ENCODE data around the gene XIAP.
"Not testable (repeated sequence)": the region's sequence is repeated elsewhere in the genome, so short reads cannot be mapped to it uniquely, and the experiment has no call there.

XIAP gene

GRCh38 chrX:123849096-123849495 is 10.8 kb upstream of the XIAP start:
- H3K9me3 ChIP-seq (ENCODE audit: insufficient read depth, low read depth, low read length) = no peaks in the 10 kb centered on the region
- H3K9me2 ChIP-seq (replicated peaks; ENCODE audit: low read depth, low read length) = no peaks in the 10 kb centered on the region
- no peak for TF ChIP-seq CTCF (conservative IDR thresholded peaks at IDR 0.05; ENCODE audit: low read length)
- no peak for TF ChIP-seq EZH2phosphoT487 (IDR thresholded peaks at IDR 0.05; ENCODE audit: borderline replicate concordance)
- H3K4me3 ChIP-seq (ENCODE audit: low read length, poor library complexity, severe bottlenecking) = no peak overlapping the region
- H4K20me1 ChIP-seq (ENCODE audit: insufficient read depth, low read length, poor library complexity, severe bottlenecking) = no peaks in the 10 kb centered on the region
- H3K79me2 ChIP-seq (ENCODE audit: insufficient read depth, low read length) = no peaks in the 10 kb centered on the region
- H3K4me2 ChIP-seq (ENCODE audit: low read depth, low read length, poor library complexity, severe bottlenecking) = no peak overlapping the region
- no peaks in the 10 kb centered on the region for H3F3A ChIP-seq (ENCODE audit: low read depth)
- no peaks in the 10 kb centered on the region for H3K27me3 ChIP-seq (ENCODE audit: insufficient read depth, low read length, poor library complexity, severe bottlenecking)
- H3K9ac ChIP-seq (ENCODE audit: low read depth, low read length, poor library complexity, severe bottlenecking) = no peak overlapping the region
- no peak overlapping the region for H2AFZ ChIP-seq (ENCODE audit: low read length)
- no peaks in the 10 kb centered on the region for H3K4me1 ChIP-seq (ENCODE audit: insufficient read depth, low read length, poor library complexity, severe bottlenecking)
- no peaks in the 10 kb centered on the region for H3K36me3 ChIP-seq (ENCODE audit: insufficient read depth, low read length)

- not testable (repeated sequence) for H3K4me1 ChIP-seq (ENCODE audit: insufficient read depth, low read length, poor library complexity, severe bottlenecking); H3K9me2 ChIP-seq (replicated peaks; ENCODE audit: low read depth, low read length); H3K4me3 ChIP-seq (ENCODE audit: low read length, poor library complexity, severe bottlenecking); H3F3A ChIP-seq (ENCODE audit: low read depth); H3K79me2 ChIP-seq (ENCODE audit: insufficient read depth, low read length); H3K9ac ChIP-seq (ENCODE audit: low read depth, low read length, poor library complexity, severe bottlenecking); H2AFZ ChIP-seq (ENCODE audit: low read length); H3K27me3 ChIP-seq (ENCODE audit: insufficient read depth, low read length, poor library complexity, severe bottlenecking); H3K4me2 ChIP-seq (ENCODE audit: low read depth, low read length, poor library complexity, severe bottlenecking); H3K9me3 ChIP-seq (ENCODE audit: insufficient read depth, low read depth, low read length); H3K36me3 ChIP-seq (ENCODE audit: insufficient read depth, low read length); H4K20me1 ChIP-seq (ENCODE audit: insufficient read depth, low read length, poor library complexity, severe bottlenecking)
These were observed 9.9 kb upstream of the XIAP start for GRCh38 chrX:123849906-123850305.

- Histone ChIP-seq H3K9me2 (replicated peaks; ENCODE audit: low read depth, low read length) (no peaks in the 10 kb centered on the region), H3K27me3 (ENCODE audit: insufficient read depth, low read length, poor library complexity, severe bottlenecking) (no peaks in the 10 kb centered on the region), H3K4me3 (ENCODE audit: low read length, poor library complexity, severe bottlenecking) (no peak overlapping the region), H3K9ac (ENCODE audit: low read depth, low read length, poor library complexity, severe bottlenecking) (no peak overlapping the region), H3K4me1 (ENCODE audit: insufficient read depth, low read length, poor library complexity, severe bottlenecking) (no peaks in the 10 kb centered on the region), H3F3A (ENCODE audit: low read depth) (no peaks in the 10 kb centered on the region), H3K36me3 (ENCODE audit: insufficient read depth, low read length) (no peaks in the 10 kb centered on the region), H4K20me1 (ENCODE audit: insufficient read depth, low read length, poor library complexity, severe bottlenecking) (no peaks in the 10 kb centered on the region), H2AFZ (ENCODE audit: low read length) (no peak overlapping the region), H3K9me3 (ENCODE audit: insufficient read depth, low read depth, low read length) (no peaks in the 10 kb centered on the region), H3K4me2 (ENCODE audit: low read depth, low read length, poor library complexity, severe bottlenecking) (no peak overlapping the region), H3K79me2 (ENCODE audit: insufficient read depth, low read length) (no peaks in the 10 kb centered on the region)
- TF ChIP-seq CTCF (conservative IDR thresholded peaks at IDR 0.05; ENCODE audit: low read length) (no peak), EZH2phosphoT487 (IDR thresholded peaks at IDR 0.05; ENCODE audit: borderline replicate concordance) (no peak)
These were observed 8.8 kb upstream of the XIAP start for GRCh38 chrX:123851079-123851478.

- Histone ChIP-seq H3K9ac (ENCODE audit: low read depth, low read length, poor library complexity, severe bottlenecking) (no peak overlapping the region), H3F3A (ENCODE audit: low read depth) (no peaks in the 10 kb centered on the region), H3K4me2 (ENCODE audit: low read depth, low read length, poor library complexity, severe bottlenecking) (no peak overlapping the region), H3K9me2 (replicated peaks; ENCODE audit: low read depth, low read length) (no peaks in the 10 kb centered on the region), H3K79me2 (ENCODE audit: insufficient read depth, low read length) (no peaks in the 10 kb centered on the region), H3K9me3 (ENCODE audit: insufficient read depth, low read depth, low read length) (no peaks in the 10 kb centered on the region), H4K20me1 (ENCODE audit: insufficient read depth, low read length, poor library complexity, severe bottlenecking) (no peaks in the 10 kb centered on the region), H3K4me3 (ENCODE audit: low read length, poor library complexity, severe bottlenecking) (no peak overlapping the region), H3K4me1 (ENCODE audit: insufficient read depth, low read length, poor library complexity, severe bottlenecking) (peaks cover 2% of the 10 kb centered on the region), H3K27me3 (ENCODE audit: insufficient read depth, low read length, poor library complexity, severe bottlenecking) (no peaks in the 10 kb centered on the region), H3K36me3 (ENCODE audit: insufficient read depth, low read length) (no peaks in the 10 kb centered on the region), H2AFZ (ENCODE audit: low read length) (no peak overlapping the region)
- TF ChIP-seq CTCF (conservative IDR thresholded peaks at IDR 0.05; ENCODE audit: low read length) = no peak
- no peak for TF ChIP-seq EZH2phosphoT487 (IDR thresholded peaks at IDR 0.05; ENCODE audit: borderline replicate concordance)
These were observed 5.5 kb upstream of the XIAP start for GRCh38 chrX:123854329-123854728.

Data from Loucy (cell line).